OCI-LY3 (cell line): ENCODE measurements around the gene CNTN5.

Experiments used
- EZH2phosphoT487 ChIP-seq: fragments of 200-600 bp; shearing (Covaris generic); IDR thresholded peaks from 2 replicates; pipeline ENCODE4 v1.6.1; 2018; ENCODE audit warnings: antibody characterized with exemption, mixed run types, low read depth
- TF ChIP-seq, protein P1 (sequence below): fragments of 200-600, 300-600 bp; sonication (generic); IDR thresholded peaks from 2 replicates; pipeline ENCODE4 v1.5.1; 2014; ENCODE audit warnings: antibody characterized with exemption, low read length, low read depth

- TF ChIP-seq, protein P1, sequence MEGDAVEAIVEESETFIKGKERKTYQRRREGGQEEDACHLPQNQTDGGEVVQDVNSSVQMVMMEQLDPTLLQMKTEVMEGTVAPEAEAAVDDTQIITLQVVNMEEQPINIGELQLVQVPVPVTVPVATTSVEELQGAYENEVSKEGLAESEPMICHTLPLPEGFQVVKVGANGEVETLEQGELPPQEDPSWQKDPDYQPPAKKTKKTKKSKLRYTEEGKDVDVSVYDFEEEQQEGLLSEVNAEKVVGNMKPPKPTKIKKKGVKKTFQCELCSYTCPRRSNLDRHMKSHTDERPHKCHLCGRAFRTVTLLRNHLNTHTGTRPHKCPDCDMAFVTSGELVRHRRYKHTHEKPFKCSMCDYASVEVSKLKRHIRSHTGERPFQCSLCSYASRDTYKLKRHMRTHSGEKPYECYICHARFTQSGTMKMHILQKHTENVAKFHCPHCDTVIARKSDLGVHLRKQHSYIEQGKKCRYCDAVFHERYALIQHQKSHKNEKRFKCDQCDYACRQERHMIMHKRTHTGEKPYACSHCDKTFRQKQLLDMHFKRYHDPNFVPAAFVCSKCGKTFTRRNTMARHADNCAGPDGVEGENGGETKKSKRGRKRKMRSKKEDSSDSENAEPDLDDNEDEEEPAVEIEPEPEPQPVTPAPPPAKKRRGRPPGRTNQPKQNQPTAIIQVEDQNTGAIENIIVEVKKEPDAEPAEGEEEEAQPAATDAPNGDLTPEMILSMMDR = no peak
- TF ChIP-seq EZH2phosphoT487 = no peak
Observed at GRCh38 chr11:99814738-99815137, 794.0 kb downstream of the CNTN5 start.
